ENCODE data around the gene ASB10. TPM values are rescaled to one million over a fixed set of nuclear protein-coding genes. Genes with fewer than 3 reads are reported as not detected.

The ASB10 gene
- total and polyA plus RNA-seq, 2 of the 13 experiments (the other 11 are each of a cell fraction or from before 2014, with no cell fraction given): not detected

- ChIA-PET CTCF (ENCODE audit: low intra/inter-chr PET ratio, low total read pairs) (no interaction called here), POLR2A (no interaction called here)
- Histone ChIP-seq H3K4me3 (replicated peaks in 1 of 3; ENCODE audit: insufficient read depth in 1 of 3, low read depth in 2 of 3, low read length in 3 of 3) (no peak overlapping the region), H3K79me2 (ENCODE audit: insufficient read depth, low read length) (no peaks in the 10 kb centered on the region), H3K27ac (ENCODE audit: extremely low read length, insufficient read depth, low read length) (no peak overlapping the region), H2AFZ (ENCODE audit: low read length) (no peak overlapping the region), H3K27me3 (ENCODE audit: control insufficient read depth in 1 of 2, insufficient read depth in 2 of 2, low read length in 2 of 2) (no peaks in the 10 kb centered on the region), H3K36me3 (replicated peaks in 1 of 2; ENCODE audit: control insufficient read depth in 1 of 2, insufficient read depth in 2 of 2, low read length in 2 of 2) (peaks cover 25 to 85% of the 10 kb centered on the region in 2 experiments), H3K9ac (ENCODE audit: insufficient read depth, low read depth, low read length) (no peak overlapping the region), H3K9me3 (ENCODE audit: low read length) (no peaks in the 10 kb centered on the region), H4K20me1 (ENCODE audit: insufficient read depth, low read length) (no peaks in the 10 kb centered on the region), H3K4me1 (ENCODE audit: insufficient read depth, low read length) (no peaks in the 10 kb centered on the region), H3K4me2 (ENCODE audit: low read depth, low read length) (no peak overlapping the region)
- 99% methylated on average over 14 of the region's 21 CpGs for WGBS (ENCODE audit: low lambda C conversion rate)
- BruUV-seq (replicated peaks): no TSS peak
- in situ Hi-C loops (cut with HindIII; ENCODE audit: extremely low pct_ligation_motif_present, low pct_unique_long_range_greater_than_20kb) (no loop called here), intact Hi-C loops (cut with micrococcal nuclease; ENCODE audit: unreplicated experiment) (loop anchor here (10.0 kb wide), 1 partner anchor 172 kb away; no protein-coding TSS in a partner anchor)
- no peak for FAIRE-seq
- no peak for ATAC-seq
- no peak for DNase-seq (ENCODE audit: low spot score)
- TF ChIP-seq ZNF580 (CRISPR knock-in tag; IDR thresholded peaks at IDR 0.05; ENCODE audit: borderline replicate concordance, low read depth) (no peak), HOXA5 (CRISPR knock-in tag; IDR thresholded peaks at IDR 0.05) (no peak), THAP9 (CRISPR knock-in tag; IDR thresholded peaks at IDR 0.05; ENCODE audit: borderline replicate concordance) (no peak), ZNF720 (CRISPR knock-in tag; IDR thresholded peaks at IDR 0.05) (no peak), ZNF331 (CRISPR knock-in tag; IDR thresholded peaks at IDR 0.05) (no peak), ETS1 (CRISPR knock-in tag; IDR thresholded peaks at IDR 0.05) (no peak), MTF2 (CRISPR knock-in tag; IDR thresholded peaks at IDR 0.05; ENCODE audit: borderline replicate concordance) (no peak), TEAD3 (CRISPR knock-in tag; optimal IDR thresholded peaks at IDR 0.05; ENCODE audit: borderline replicate concordance) (no peak), ZNF276 (CRISPR knock-in tag; IDR thresholded peaks at IDR 0.05; ENCODE audit: low read depth) (no peak), XBP1 (CRISPR knock-in tag; IDR thresholded peaks at IDR 0.05) (no peak), RFX5 (IDR thresholded peaks at IDR 0.05; ENCODE audit: low read depth, low read length) (no peak), PBX2 (CRISPR knock-in tag; IDR thresholded peaks at IDR 0.05) (no peak), ZNF224 (CRISPR knock-in tag; IDR thresholded peaks at IDR 0.05) (no peak), ZNF382 (CRISPR knock-in tag; IDR thresholded peaks at IDR 0.05; ENCODE audit: borderline replicate concordance) (no peak), MIER2 (CRISPR knock-in tag; IDR thresholded peaks at IDR 0.05) (no peak), ZNF17 (CRISPR knock-in tag; IDR thresholded peaks at IDR 0.05) (no peak)
These were observed 54.4 kb downstream of the ASB10 start for GRCh38 chr7:151132461-151133205.
